ENCODE measurements around the gene MYRF.

The MYRF gene

GRCh38 chr11:61739413-61739812 is 13.0 kb upstream of the MYRF start:
- H3K27ac ChIP-seq = no peak overlapping the region
- no peak for TF ChIP-seq ZFX (IDR thresholded peaks at IDR 0.05; ENCODE audit: borderline replicate concordance)

GRCh38 chr11:61739966-61740365 is 12.5 kb upstream of the MYRF start:
- no peak overlapping the region for H3K27ac ChIP-seq
- TF ChIP-seq, protein P1, sequence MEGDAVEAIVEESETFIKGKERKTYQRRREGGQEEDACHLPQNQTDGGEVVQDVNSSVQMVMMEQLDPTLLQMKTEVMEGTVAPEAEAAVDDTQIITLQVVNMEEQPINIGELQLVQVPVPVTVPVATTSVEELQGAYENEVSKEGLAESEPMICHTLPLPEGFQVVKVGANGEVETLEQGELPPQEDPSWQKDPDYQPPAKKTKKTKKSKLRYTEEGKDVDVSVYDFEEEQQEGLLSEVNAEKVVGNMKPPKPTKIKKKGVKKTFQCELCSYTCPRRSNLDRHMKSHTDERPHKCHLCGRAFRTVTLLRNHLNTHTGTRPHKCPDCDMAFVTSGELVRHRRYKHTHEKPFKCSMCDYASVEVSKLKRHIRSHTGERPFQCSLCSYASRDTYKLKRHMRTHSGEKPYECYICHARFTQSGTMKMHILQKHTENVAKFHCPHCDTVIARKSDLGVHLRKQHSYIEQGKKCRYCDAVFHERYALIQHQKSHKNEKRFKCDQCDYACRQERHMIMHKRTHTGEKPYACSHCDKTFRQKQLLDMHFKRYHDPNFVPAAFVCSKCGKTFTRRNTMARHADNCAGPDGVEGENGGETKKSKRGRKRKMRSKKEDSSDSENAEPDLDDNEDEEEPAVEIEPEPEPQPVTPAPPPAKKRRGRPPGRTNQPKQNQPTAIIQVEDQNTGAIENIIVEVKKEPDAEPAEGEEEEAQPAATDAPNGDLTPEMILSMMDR (IDR thresholded peaks at IDR 0.05) = no peak
- TF ChIP-seq ZFX (IDR thresholded peaks at IDR 0.05; ENCODE audit: borderline replicate concordance) = no peak

DNA sequence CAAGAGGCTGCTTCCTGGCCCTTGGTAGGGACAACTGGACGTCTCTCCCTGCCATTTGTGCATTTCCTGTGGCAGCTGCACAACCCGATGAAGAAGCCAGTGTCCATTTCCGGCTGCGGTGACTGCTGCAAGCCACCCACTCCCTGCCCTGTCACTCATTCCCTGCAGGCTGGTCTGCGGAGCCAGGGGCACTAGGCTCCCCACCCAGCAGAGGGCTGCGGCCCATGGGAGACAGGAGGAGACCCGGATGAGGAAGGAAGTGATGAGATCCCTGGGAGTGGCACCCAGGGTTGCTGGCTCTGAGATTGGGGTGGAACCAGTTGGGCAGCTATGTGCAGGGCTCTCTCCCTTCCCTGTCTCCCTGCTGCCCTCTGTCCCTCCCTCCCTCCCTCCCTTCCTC is 10.0 kb upstream of the MYRF start:
- TF ChIP-seq, protein P1 (IDR thresholded peaks at IDR 0.05) = no peak
- TF ChIP-seq ZFX (IDR thresholded peaks at IDR 0.05; ENCODE audit: borderline replicate concordance) = no peak
- no peak overlapping the region for H3K27ac ChIP-seq

GRCh38 chr11:61743486-61744095 is 8.8 kb upstream of the MYRF start:
- TF ChIP-seq, protein P1 (IDR thresholded peaks at IDR 0.05) = no peak
- no peak for TF ChIP-seq ZFX (IDR thresholded peaks at IDR 0.05; ENCODE audit: borderline replicate concordance)
- no peak overlapping the region for H3K27ac ChIP-seq

- TF ChIP-seq ZFX (IDR thresholded peaks at IDR 0.05; ENCODE audit: borderline replicate concordance) = no peak
- TF ChIP-seq, protein P1 (IDR thresholded peaks at IDR 0.05) = no peak
- no peak overlapping the region for H3K27ac ChIP-seq
Measured at GRCh38 chr11:61744181-61744580, 8.3 kb upstream of the MYRF start.

- H3K27ac ChIP-seq = no peak overlapping the region
- TF ChIP-seq, protein P1 (IDR thresholded peaks at IDR 0.05) = no peak
- TF ChIP-seq ZFX (IDR thresholded peaks at IDR 0.05; ENCODE audit: borderline replicate concordance) = no peak
Measured at GRCh38 chr11:61744609-61745156, 7.8 kb upstream of the MYRF start.

DNA sequence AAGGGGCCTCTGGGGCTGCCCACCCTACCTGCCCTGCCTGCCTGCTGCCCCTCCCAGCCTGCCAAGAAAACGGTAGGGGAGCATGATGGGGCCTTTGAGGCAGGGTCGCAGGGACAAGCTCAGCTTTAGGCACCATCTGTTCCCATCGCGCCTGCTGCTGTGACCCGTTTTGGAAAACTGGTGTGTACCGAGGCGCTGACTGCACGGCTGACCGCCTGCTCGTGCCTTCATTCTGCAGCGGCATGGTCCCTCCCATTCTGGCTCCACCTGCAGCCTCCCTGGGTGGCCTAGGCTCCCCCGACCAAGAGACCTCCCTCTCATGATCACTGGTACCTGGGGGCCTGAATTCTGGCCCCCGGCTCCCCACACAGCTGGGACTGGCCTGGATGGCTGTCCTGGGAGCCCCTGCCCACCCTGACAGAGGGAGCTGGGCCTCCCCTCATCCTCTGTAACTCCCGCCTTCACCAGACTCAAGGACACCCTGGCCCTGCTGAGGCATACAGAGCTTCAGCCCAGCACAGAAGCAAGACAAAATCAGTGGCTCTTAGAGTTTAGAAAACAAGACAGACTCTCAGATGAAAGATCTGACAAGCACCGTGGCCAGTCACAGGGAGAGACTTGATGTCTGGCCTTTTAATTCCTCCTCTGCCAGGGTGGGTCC is 6.5 kb upstream of the MYRF start:
- TF ChIP-seq ZFX (IDR thresholded peaks at IDR 0.05; ENCODE audit: borderline replicate concordance) = no peak
- TF ChIP-seq, protein P1 (IDR thresholded peaks at IDR 0.05) = no peak
- no peak overlapping the region for H3K27ac ChIP-seq

Data from 22Rv1 (cell line).